Activated CD4-positive, alpha-beta T cell treated with anti-CD3 and anti-CD28 coated beads for 1 hour (primary cell): ENCODE results near the gene MCUB.
"Not testable (repeated sequence)": the region's sequence is repeated elsewhere in the genome, so short reads cannot be mapped to it uniquely, and the experiment has no call there.

Experiments used
- DNase-seq: peaks from one replicate; pipeline ENCODE4 v3.0.0-alpha.2; 2020

Gene MCUB

GRCh38 chr4:109559983-109560686 is at the start of gene MCUB:
TSS of gene MCUB (plus strand) at chr4:109560246. CDS start at chr4:109560338, 92 bp downstream.
- DNase-seq, result peak; percentile 88

GRCh38 chr4:109510687-109511086 is 49.4 kb upstream of the MCUB start:
- no peak for DNase-seq

- DNase-seq, result no peak
These were observed 48.6 kb upstream of the MCUB start for GRCh38 chr4:109511414-109511813.

GRCh38 chr4:109513368-109513767 is 46.7 kb upstream of the MCUB start:
- DNase-seq, result not testable (repeated sequence)

- DNase-seq, result no peak
These were observed 27.9 kb upstream of the MCUB start for GRCh38 chr4:109532182-109532581.

- DNase-seq, result no peak
These were observed 14.6 kb upstream of the MCUB start for GRCh38 chr4:109545401-109545800.

GRCh38 chr4:109547394-109547793 is 12.7 kb upstream of the MCUB start:
- no peak for DNase-seq

- DNase-seq, result no peak
These were observed 11.4 kb upstream of the MCUB start for GRCh38 chr4:109548655-109549054.

- no peak for DNase-seq
These were observed 7.8 kb upstream of the MCUB start for GRCh38 chr4:109552237-109552636.

GRCh38 chr4:109553130-109553529 is 6.9 kb upstream of the MCUB start:
- no peak for DNase-seq

- DNase-seq, result no peak
These were observed 5.1 kb upstream of the MCUB start for GRCh38 chr4:109554971-109555370.

GRCh38 chr4:109557433-109557832 is 2.6 kb upstream of the MCUB start:
- DNase-seq, result no peak

GRCh38 chr4:109558095-109558494 is 2.0 kb upstream of the MCUB start:
- DNase-seq, result not testable (repeated sequence)

- DNase-seq, result peak; percentile 34
These were observed 442 bp upstream of the MCUB start for GRCh38 chr4:109559625-109559982.

- DNase-seq, result peak; percentile 34
These were observed 828 bp downstream of the MCUB start for GRCh38 chr4:109560687-109561461.

GRCh38 chr4:109562457-109563239 is 2.6 kb downstream of the MCUB start:
- DNase-seq, result no peak

GRCh38 chr4:109571494-109571893 is 11.4 kb downstream of the MCUB start:
- DNase-seq, result no peak

- DNase-seq, result no peak
These were observed 12.1 kb downstream of the MCUB start for GRCh38 chr4:109572154-109572553.

GRCh38 chr4:109574443-109574850 is 14.4 kb downstream of the MCUB start:
- no peak for DNase-seq

- DNase-seq, result no peak
These were observed 15.1 kb downstream of the MCUB start for GRCh38 chr4:109574931-109575804.

GRCh38 chr4:109576462-109576861 is 16.4 kb downstream of the MCUB start:
- no peak for DNase-seq

GRCh38 chr4:109578846-109579245 is 18.8 kb downstream of the MCUB start:
- DNase-seq, result no peak

GRCh38 chr4:109579997-109580396 is 20.0 kb downstream of the MCUB start:
- not testable (repeated sequence) for DNase-seq
